MCF 10A (cell line): ENCODE data around the gene SNAI3. TPM values are rescaled to one million over a fixed set of nuclear protein-coding genes. Genes with fewer than 3 reads are reported as not detected.

Experiments
- BruUV-seq: library from RNA; stranded (reverse); fragments of 400-500 nt; replicated peaks from 2 replicates; lab custom pipeline; 2021; lab: Mats Ljungman, UMichigan
- CTCF ChIA-PET: fragments of 300-600 bp; sonication (Branson Sonifier 250); formaldehyde crosslinking; extraction: SDS; loops from one replicate; lab custom pipeline; 2021; ENCODE audit warnings: antibody characterized with exemption, inconsistent platforms; lab: Yijun Ruan, JAX
- POLR2A ChIA-PET: fragments of 300-600, 350-650 bp; sonication (Branson Sonifier 250); formaldehyde crosslinking; extraction: SDS; loops from one replicate; lab custom pipeline; 2020; ENCODE audit warnings: antibody characterized with exemption, inconsistent platforms; lab: Yijun Ruan, JAX
- DNase-seq: peaks from one replicate; pipeline ENCODE4 v3.0.0-alpha.2; 2018; ENCODE audit not compliant: unreplicated experiment
- H3K27ac Mint-ChIP-seq: one replicate; pipeline ENCODE4 v1.8.0; 2022; ENCODE audit warnings: mild to moderate bottlenecking, low read depth, mixed read lengths; ENCODE audit not compliant: unreplicated experiment
- H3K27me3 Mint-ChIP-seq: one replicate; pipeline ENCODE4 v1.8.0; 2022; ENCODE audit warnings: mixed read lengths; ENCODE audit not compliant: insufficient read depth, unreplicated experiment
- H3K36me3 Mint-ChIP-seq: one replicate; pipeline ENCODE4 v1.8.0; 2022; ENCODE audit warnings: mild to moderate bottlenecking, moderate library complexity, mixed read lengths; ENCODE audit not compliant: insufficient read depth, unreplicated experiment
- H3K4me1 Mint-ChIP-seq: one replicate; pipeline ENCODE4 v1.8.0; 2022; ENCODE audit warnings: mixed read lengths; ENCODE audit not compliant: insufficient read depth, unreplicated experiment
- H3K4me3 Mint-ChIP-seq: one replicate; pipeline ENCODE4 v1.8.0; 2022; ENCODE audit warnings: mild to moderate bottlenecking, moderate library complexity, mixed read lengths; ENCODE audit not compliant: unreplicated experiment
- H3K9me3 Mint-ChIP-seq: one replicate; pipeline ENCODE4 v1.8.0; 2022; ENCODE audit warnings: mixed read lengths; ENCODE audit not compliant: unreplicated experiment
- CTCF ChIP-seq: fragments of 200-600 bp; IDR thresholded peaks from one replicate; pipeline ENCODE4 v1.8.0; 2022; ENCODE audit warnings: antibody characterized with exemption, mild to moderate bottlenecking; ENCODE audit not compliant: unreplicated experiment
- intact Hi-C: fragments of 100-400 bp; cut with micrococcal nuclease; formaldehyde crosslinking; loops from 2 replicates; pipeline ENCODE4 v1.14.1; 2022
- total RNA-seq: library from RNA; stranded (reverse); gene quantifications from 2 replicates; pipeline ENCODE4 v1.2.3, GENCODE V29; 2022

Gene SNAI3
- total RNA-seq, 1 experiment from 2014 or later = not detected

- Mint-ChIP-seq H3K36me3 (peaks cover 58% of the 10 kb centered on the region), H3K9me3 (no peaks in the 10 kb centered on the region), H3K27ac (no peak overlapping the region), H3K27me3 (no peaks in the 10 kb centered on the region), H3K4me1 (no peaks in the 10 kb centered on the region), H3K4me3 (no peak overlapping the region)
- intact Hi-C loops = no loop called here
- ChIA-PET POLR2A (no interaction called here), CTCF (interaction anchor here (4.7 kb wide), 1 partner anchor 13 kb away, joined by 32 read pairs; no protein-coding TSS in a partner anchor)
- no TSS peak for BruUV-seq
- no peak for DNase-seq
- no peak for TF ChIP-seq CTCF
These were observed 37.2 kb upstream of the SNAI3 start for GRCh38 chr16:88723507-88723887.

GRCh38 chr16:88722784-88723506 lies 36.6 kb upstream of the SNAI3 start:
- POLR2A ChIA-PET = no interaction called here
- BruUV-seq = no TSS peak
- CTCF ChIA-PET = interaction anchor here (0.5 to 4.7 kb wide), 3 partner anchors 13 to 995 kb away, joined by 3 to 32 read pairs (median 4); no protein-coding TSS in a partner anchor
- no peak overlapping the region for H3K4me3 Mint-ChIP-seq
- TF ChIP-seq CTCF = no peak
- H3K36me3 Mint-ChIP-seq = peaks cover 63% of the 10 kb centered on the region
- no peaks in the 10 kb centered on the region for H3K9me3 Mint-ChIP-seq
- DNase-seq = no peak
- intact Hi-C loops = no loop called here
- H3K27me3 Mint-ChIP-seq = no peaks in the 10 kb centered on the region
- no peaks in the 10 kb centered on the region for H3K4me1 Mint-ChIP-seq
- no peak overlapping the region for H3K27ac Mint-ChIP-seq

- H3K27ac Mint-ChIP-seq = no peak overlapping the region
- DNase-seq = no peak
- TF ChIP-seq CTCF = no peak
- POLR2A ChIA-PET = no interaction called here
- no peaks in the 10 kb centered on the region for H3K9me3 Mint-ChIP-seq
- H3K4me1 Mint-ChIP-seq = no peaks in the 10 kb centered on the region
- no peak overlapping the region for H3K4me3 Mint-ChIP-seq
- CTCF ChIA-PET = interaction anchor here (0.5 to 4.7 kb wide), 2 partner anchors 14 to 996 kb away, joined by 3 to 32 read pairs; no protein-coding TSS in a partner anchor
- no TSS peak for BruUV-seq
- no peaks in the 10 kb centered on the region for H3K27me3 Mint-ChIP-seq
- intact Hi-C loops = no loop called here
- H3K36me3 Mint-ChIP-seq = peaks cover 72% of the 10 kb centered on the region
These were observed 35.8 kb upstream of the SNAI3 start for GRCh38 chr16:88721815-88722755.

- intact Hi-C loops = no loop called here
- Mint-ChIP-seq H3K36me3 (peaks cover 74% of the 10 kb centered on the region), H3K27me3 (no peaks in the 10 kb centered on the region)
These were observed 34.9 kb upstream of the SNAI3 start for GRCh38 chr16:88721236-88721635.

More at GRCh38 chr16:88721236-88721635, 34.9 kb upstream of the SNAI3 start:
- TF ChIP-seq CTCF = no peak
- no peak for DNase-seq
- no TSS peak for BruUV-seq
- no peak overlapping the region for H3K27ac Mint-ChIP-seq
- ChIA-PET CTCF (interaction anchor here (0.7 to 4.7 kb wide), 2 partner anchors 15 to 453 kb away, joined by 3 to 32 read pairs; no protein-coding TSS in a partner anchor), POLR2A (no interaction called here)
- no peaks in the 10 kb centered on the region for H3K4me1 Mint-ChIP-seq
- H3K9me3 Mint-ChIP-seq = no peaks in the 10 kb centered on the region
- H3K4me3 Mint-ChIP-seq = no peak overlapping the region
